Mammary epithelial cell (primary cell): ENCODE results near the gene IKZF2.

Source experiments
- CTCF ChIP-seq, 2 donors: IDR thresholded peaks in 1 of 2; conservative IDR thresholded peaks in 1 of 2; 2 replicates each; pipeline ENCODE4 v1.5.1; 2011 to 2012; ENCODE audit warnings: inconsistent platforms in 2 of 2, low read length in 2 of 2, mild to moderate bottlenecking in 2 of 2, control low read depth in 1 of 2, low read depth in 1 of 2; ENCODE audit not compliant: insufficient read depth in 1 of 2; ENCODE audit errors: extremely low read depth in 1 of 2
- EZH2 ChIP-seq: IDR thresholded peaks from 2 replicates; pipeline ENCODE4 v1.6.1; 2012; ENCODE audit warnings: low read length, inconsistent platforms, borderline replicate concordance

- TF ChIP-seq CTCF (conservative IDR thresholded peaks at IDR 0.05 in 1 of 2, IDR thresholded peaks at IDR 0.05 in 1 of 2; ENCODE audit: extremely low read depth in 1 of 2, insufficient read depth in 1 of 2, low read depth in 1 of 2, low read length in 2 of 2) (no peak), EZH2 (no peak)
Measured at GRCh38 chr2:213019368-213019767, 132.0 kb downstream of the IKZF2 start.
